Astrocyte (in vitro differentiated cells and primary cell): ENCODE data around the gene LTB4R.

ENCODE experiments used
- CTCF ChIP-seq: IDR thresholded peaks from 2 replicates; pipeline ENCODE4 v1.5.1; 2011; ENCODE audit warnings: low read depth, mild to moderate bottlenecking, inconsistent platforms, low read length, moderate library complexity; ENCODE audit not compliant: insufficient read depth
- EZH2 ChIP-seq: IDR thresholded peaks from 2 replicates; pipeline ENCODE4 v1.6.1; 2012; ENCODE audit warnings: mild to moderate bottlenecking, low read length, inconsistent platforms; ENCODE audit not compliant: insufficient read depth

GRCh38 chr14:24298892-24299254 lies 12.4 kb upstream of the LTB4R start:
- TF ChIP-seq EZH2 (no peak), CTCF (no peak)
